ENCODE measurements around the gene IFNL3.
"Not testable (repeated sequence)": the region's sequence is repeated elsewhere in the genome, so short reads cannot be mapped to it uniquely, and the experiment has no call there.

Gene IFNL3

GRCh38 chr19:39218230-39219007, 26.4 kb downstream of the IFNL3 start:
- DNase-seq (ENCODE audit: low read depth), result no peak

GRCh38 chr19:39217094-39217493, 27.7 kb downstream of the IFNL3 start:
- DNase-seq (ENCODE audit: low read depth), result no peak

- not testable (repeated sequence) for DNase-seq (ENCODE audit: low read depth)
These were observed 29.5 kb downstream of the IFNL3 start for GRCh38 chr19:39215323-39215722.

- DNase-seq (ENCODE audit: low read depth), result no peak
These were observed 32.4 kb downstream of the IFNL3 start for GRCh38 chr19:39212375-39212742.

- no peak for DNase-seq (ENCODE audit: low read depth)
These were observed 33.0 kb downstream of the IFNL3 start for GRCh38 chr19:39211731-39212374.

- no peak for DNase-seq (ENCODE audit: low read depth)
These were observed 35.6 kb downstream of the IFNL3 start for GRCh38 chr19:39209196-39209595.

GRCh38 chr19:39208175-39208795, 36.5 kb downstream of the IFNL3 start:
- DNase-seq (ENCODE audit: low read depth), result no peak

- no peak for DNase-seq (ENCODE audit: low read depth)
These were observed 37.4 kb downstream of the IFNL3 start for GRCh38 chr19:39207293-39207836.

GRCh38 chr19:39206122-39206521, 38.7 kb downstream of the IFNL3 start:
- DNase-seq (ENCODE audit: low read depth), result no peak

GRCh38 chr19:39205449-39205764, 39.4 kb downstream of the IFNL3 start:
- DNase-seq (ENCODE audit: low read depth), result no peak

- DNase-seq (ENCODE audit: low read depth), result no peak
These were observed 41.1 kb downstream of the IFNL3 start, which contains the start of gene SYCN for GRCh38 chr19:39203372-39204341. TSS of gene SYCN (minus strand) at chr19:39204263. CDS start at chr19:39204254, 9 bp downstream.

- no peak for DNase-seq (ENCODE audit: low read depth)
These were observed 41.8 kb downstream of the IFNL3 start for GRCh38 chr19:39202998-39203355.

GRCh38 chr19:39200803-39201115, 44.0 kb downstream of the IFNL3 start:
- DNase-seq (ENCODE audit: low read depth), result no peak

GRCh38 chr19:39200066-39200802, 44.6 kb downstream of the IFNL3 start:
- DNase-seq (ENCODE audit: low read depth), result no peak

- DNase-seq (ENCODE audit: low read depth), result peak; percentile 59
These were observed 45.8 kb downstream of the IFNL3 start for GRCh38 chr19:39199025-39199424.

- no peak for DNase-seq (ENCODE audit: low read depth)
These were observed 47.0 kb downstream of the IFNL3 start for GRCh38 chr19:39197808-39198207.

- DNase-seq (ENCODE audit: low read depth), result no peak
These were observed 47.8 kb downstream of the IFNL3 start, which contains the start of gene NCCRP1 for GRCh38 chr19:39196860-39197562. TSS of gene NCCRP1 (plus strand) at chr19:39196964. CDS start at chr19:39196983, 19 bp downstream.

- DNase-seq (ENCODE audit: low read depth), result no peak
These were observed 48.5 kb downstream of the IFNL3 start for GRCh38 chr19:39196320-39196719.

GRCh38 chr19:39195755-39196154, 49.1 kb downstream of the IFNL3 start:
- DNase-seq (ENCODE audit: low read depth), result no peak

GRCh38 chr19:39194832-39195542, 49.8 kb downstream of the IFNL3 start:
- no peak for DNase-seq (ENCODE audit: low read depth)
